GM12878 (cell line): Measurements from ENCODE around the gene EFTUD2. TPM values are rescaled to one million over a fixed set of nuclear protein-coding genes. Genes with fewer than 3 reads are reported as not detected.

Source experiments
- ATAC-seq: fragments of 200-7000 bp; cut with Tn5 transposase; 3 replicates; pipeline ENCODE4 v1.9.1; 2020; ENCODE audit warnings: mild to moderate bottlenecking, moderate library complexity
- BruUV-seq: library from RNA; stranded (reverse); fragments of 400-500 nt; replicated peaks from 2 replicates; lab custom pipeline; 2021; lab: Mats Ljungman, UMichigan
- CTCF ChIA-PET: fragments of 300-600 bp; sonication (Branson Sonifier 250); formaldehyde crosslinking; extraction: SDS; loops from one replicate; lab custom pipeline; 2021; ENCODE audit warnings: inconsistent platforms; lab: Yijun Ruan, JAX
- POLR2A ChIA-PET: fragments of 350-600 bp; formaldehyde crosslinking; extraction: SDS; loops from one replicate; lab custom pipeline; 2021; ENCODE audit warnings: inconsistent platforms; lab: Charles Lee
- RAD21 ChIA-PET: fragments of 300-600 bp; sonication (Branson Sonifier 250); formaldehyde crosslinking; loops from one replicate; lab custom pipeline; 2023; ENCODE audit warnings: antibody characterized with exemption; ENCODE audit not compliant: unreplicated experiment; lab: Charles Lee
- SMC1A ChIA-PET: fragments of 300-600 bp; sonication (Branson Sonifier 250); formaldehyde crosslinking; loops from one replicate; lab custom pipeline; 2023; ENCODE audit not compliant: unreplicated experiment, uncharacterized antibody; lab: Charles Lee
- DNase-seq: peaks from one replicate; pipeline ENCODE4 v3.0.0-alpha.2; 2011; ENCODE audit warnings: low read depth, low spot score
- FAIRE-seq: peaks from 3 replicates; lab custom pipeline; 2011; peaks lifted over from hg19 to GRCh38; lab: Jason Lieb, UNC
- H2AFZ ChIP-seq: 2 replicates; pipeline ENCODE4 v1.6.0; 2011; ENCODE audit warnings: low read depth, low read length, control low read depth; ENCODE audit not compliant: control insufficient read depth
- H3K27ac ChIP-seq: 2 replicates; pipeline ENCODE4 v1.5.1; 2011; ENCODE audit warnings: control low read depth; ENCODE audit not compliant: control insufficient read depth, insufficient read depth
- H3K27me3 ChIP-seq, 2 experiments: replicated peaks in 1 of 2; 2 replicates each; pipeline versions ENCODE4 v1.6.0 to v1.6.1; 2011; ENCODE audit warnings: low read length in 1 of 2; ENCODE audit not compliant: control insufficient read depth in 2 of 2, insufficient read depth in 2 of 2
- H3K36me3 ChIP-seq, 2 experiments: 2 replicates each; pipeline ENCODE4 v1.5.1; 2011; ENCODE audit warnings: low read length in 1 of 2; ENCODE audit not compliant: control insufficient read depth in 2 of 2, insufficient read depth in 2 of 2
- H3K4me1 ChIP-seq: 2 replicates; pipeline ENCODE4 v1.6.1; 2011; ENCODE audit warnings: mild to moderate bottlenecking, low read length, moderate library complexity, mixed read lengths; ENCODE audit not compliant: control insufficient read depth, insufficient read depth
- H3K4me2 ChIP-seq: 2 replicates; pipeline ENCODE4 v1.6.0; 2011; ENCODE audit warnings: control low read depth; ENCODE audit not compliant: control insufficient read depth, insufficient read depth
- H3K4me3 ChIP-seq: fragments of 200-600 bp; sonication (generic); 2 replicates; pipeline ENCODE4 v1.5.1; 2016
- H3K79me2 ChIP-seq: 2 replicates; pipeline ENCODE4 v1.6.0; 2011; ENCODE audit warnings: low read length; ENCODE audit not compliant: control insufficient read depth, insufficient read depth
- H3K9ac ChIP-seq: 2 replicates; pipeline ENCODE4 v1.8.0; 2011; ENCODE audit warnings: low read length, control low read depth, mixed read lengths; ENCODE audit not compliant: control insufficient read depth, insufficient read depth
- H3K9me3 ChIP-seq: replicated peaks from 3 replicates; pipeline ENCODE4 v1.5.1; 2011; ENCODE audit warnings: mild to moderate bottlenecking, low read length; ENCODE audit not compliant: control insufficient read depth, insufficient read depth
- H4K20me1 ChIP-seq: 2 replicates; pipeline ENCODE4 v1.6.0; 2011; ENCODE audit not compliant: control insufficient read depth, insufficient read depth
- BMI1 ChIP-seq: fragments of 450-650 bp; IDR thresholded peaks from 2 replicates; pipeline ENCODE4 v1.6.1; 2016; ENCODE audit warnings: mild to moderate bottlenecking, moderate library complexity, borderline replicate concordance
- BRCA1 ChIP-seq: IDR thresholded peaks from 2 replicates; pipeline ENCODE4 v1.6.1; 2011; ENCODE audit warnings: low read depth, low read length, improper control_type of control experiment
- CREB1 ChIP-seq: IDR thresholded peaks from 2 replicates; pipeline ENCODE4 v1.6.1; 2012; ENCODE audit warnings: low read depth, mild to moderate bottlenecking, inconsistent platforms
- CTCF ChIP-seq, 3 experiments: IDR thresholded peaks in 2 of 3; conservative IDR thresholded peaks in 1 of 3; 2 replicates each; pipeline ENCODE4 v1.5.1; 2011; ENCODE audit warnings: low read depth in 3 of 3, low read length in 3 of 3, mild to moderate bottlenecking in 3 of 3, control low read depth in 2 of 3, moderate library complexity in 2 of 3, inconsistent platforms in 1 of 3, mixed read lengths in 1 of 3; ENCODE audit not compliant: control insufficient read depth in 2 of 3, insufficient read depth in 1 of 3; ENCODE audit errors: extremely low read depth in 1 of 3
- ESRRA ChIP-seq: IDR thresholded peaks from 2 replicates; pipeline ENCODE4 v1.6.1; 2012; ENCODE audit warnings: mild to moderate bottlenecking, low read length, improper control_type of control experiment
- ETV6 ChIP-seq, 2 experiments: fragments of 450-650 bp in 1 of 2; IDR thresholded peaks in 1 of 2; conservative IDR thresholded peaks in 1 of 2; 2 replicates each; pipeline ENCODE4 v1.6.1; 2014; ENCODE audit warnings: antibody characterized with exemption in 1 of 2, borderline replicate concordance in 1 of 2, low read depth in 1 of 2, mild to moderate bottlenecking in 1 of 2, moderate library complexity in 1 of 2
- FOS ChIP-seq: IDR thresholded peaks from 3 replicates; pipeline ENCODE4 v1.6.1; 2011; ENCODE audit warnings: borderline replicate concordance; ENCODE audit not compliant: insufficient read length; ENCODE audit errors: extremely low read depth
- FOXM1 ChIP-seq: IDR thresholded peaks from 2 replicates; pipeline ENCODE4 v1.6.1; 2012; ENCODE audit warnings: low read depth, mild to moderate bottlenecking, inconsistent platforms, low read length, moderate library complexity
- HDAC6 ChIP-seq: fragments of 200-600 bp; sonication (generic); IDR thresholded peaks from one replicate; pipeline ENCODE4 v1.8.0; 2017; ENCODE audit warnings: antibody characterized with exemption; ENCODE audit not compliant: unreplicated experiment
- KLF5 ChIP-seq: fragments of 450-650 bp; IDR thresholded peaks from 2 replicates; pipeline ENCODE4 v1.6.1; 2014; ENCODE audit warnings: mild to moderate bottlenecking; ENCODE audit not compliant: partially characterized antibody
- PRDM15 ChIP-seq: fragments of 450-650 bp; formaldehyde crosslinking; IDR thresholded peaks from 2 replicates; pipeline ENCODE4 v1.4.0; 2020; ENCODE audit warnings: mild to moderate bottlenecking, moderate library complexity
- RFX5 ChIP-seq: IDR thresholded peaks from 2 replicates; pipeline ENCODE4 v1.6.1; 2011; ENCODE audit warnings: low read depth, low read length, improper control_type of control experiment
- SMARCA5 ChIP-seq: fragments of 450-650 bp; IDR thresholded peaks from 2 replicates; pipeline ENCODE4 v1.6.1; 2017; ENCODE audit warnings: mild to moderate bottlenecking
- SUZ12 ChIP-seq: fragments of 200-600 bp; sonication (generic); IDR thresholded peaks from one replicate; pipeline ENCODE4 v1.6.1; 2018; ENCODE audit warnings: antibody characterized with exemption, mild to moderate bottlenecking; ENCODE audit not compliant: unreplicated experiment
- YBX1 ChIP-seq: fragments of 450-650 bp; IDR thresholded peaks from 2 replicates; pipeline ENCODE4 v1.6.1; 2016; ENCODE audit warnings: antibody characterized with exemption
- ZNF384 ChIP-seq: IDR thresholded peaks from 2 replicates; pipeline ENCODE4 v1.6.1; 2012; ENCODE audit warnings: low read depth, mild to moderate bottlenecking, low read length, improper control_type of control experiment, borderline replicate concordance
- WGBS: methylation state at CpG from one replicate; pipeline ENCODE4 v1.1.6; 2016; ENCODE audit warnings: low lambda C conversion rate; ENCODE audit not compliant: insufficient replicate concordance, insufficient coverage; ENCODE audit errors: missing lambda C conversion rate; 5-methylcytosine and 5-hydroxymethylcytosine counted together
- in situ Hi-C: fragments of 300-500 bp; cut with MboI; formaldehyde crosslinking; loops from 9 replicates; pipeline ENCODE4 v1.14.3; 2018; ENCODE audit warnings: mixed read lengths
- intact Hi-C: fragments of 100-400 bp; cut with micrococcal nuclease; formaldehyde crosslinking; loops from one replicate; pipeline ENCODE4 v1.14.2; 2022; ENCODE audit not compliant: unreplicated experiment
- polyA plus RNA-seq, 11 experiments: library from polyadenylated mRNA; depleted of rRNA in 4 of 11; unstranded in 6 of 11; stranded (reverse) in 5 of 11; fragments of >200 nt; fragmentation: Nextera tagmentation in 4 of 11; fragmentation: Illumina TruSeq in 1 of 11; extraction: Ambion mirVana in 4 of 11; extraction: Trizol in 1 of 11; gene quantifications; 1 replicate in 1 of 11; 2 replicates in 10 of 11; pipeline versions ENCODE4 v1.2.1 to v1.2.3, GENCODE V29; 2011 to 2016; ENCODE audit warnings: inconsistent platforms in 2 of 11, missing spikeins in 2 of 11, low read depth in 1 of 11
- total RNA-seq, 4 experiments: library from RNA; depleted of rRNA in 3 of 4; stranded (reverse); fragments of >200 nt in 3 of 4; fragmentation: Illumina TruSeq in 1 of 4; extraction: Trizol in 1 of 4; gene quantifications; 2 replicates each; pipeline versions ENCODE4 v1.2.1 to v1.2.3, GENCODE V29; 2013 to 2021

The EFTUD2 gene
- total and polyA plus RNA-seq, 10 of the 15 experiments (the other 5 are each of a cell fraction or from before 2014, with no cell fraction given), result 33.0 to 198 (median 126) TPM

GRCh38 chr17:44831371-44831770 is 67.9 kb downstream of the EFTUD2 start:
- H3K27ac ChIP-seq, result no peak overlapping the region
- no peak for FAIRE-seq
- TF ChIP-seq RFX5 (no peak), BRCA1 (no peak), CTCF (IDR thresholded peaks at IDR 0.05 in 2 of 3, conservative IDR thresholded peaks at IDR 0.05 in 1 of 3; ENCODE audit: control insufficient read depth in 2 of 3, extremely low read depth in 1 of 3, insufficient read depth in 1 of 3, low read depth in 3 of 3, low read length in 3 of 3) (no peak), FOXM1 (no peak), KLF5 (no peak), FOS (no peak), HDAC6 (no peak), SUZ12 (no peak), SMARCA5 (no peak), BMI1 (no peak), ETV6 (conservative IDR thresholded peaks at IDR 0.05 in 1 of 2, IDR thresholded peaks at IDR 0.05 in 1 of 2; ENCODE audit: borderline replicate concordance in 1 of 2, low read depth in 1 of 2) (no peak), YBX1 (no peak), PRDM15 (CRISPR knock-in tag) (no peak), ESRRA (no peak), CREB1 (no peak), ZNF384 (no peak)
- no peak for ATAC-seq
- DNase-seq, result no peak
- no peak overlapping the region for H3K4me2 ChIP-seq
- H2AFZ ChIP-seq, result no peak overlapping the region
- CTCF ChIA-PET, result interaction anchor here (0.6 to 1.9 kb wide), 8 partner anchors 28 to 300 kb away, joined by 3 to 8 read pairs (median 3); no protein-coding TSS in a partner anchor
- POLR2A ChIA-PET, result no interaction called here
- H4K20me1 ChIP-seq, result no peaks in the 10 kb centered on the region
- no peak overlapping the region for H3K4me3 ChIP-seq
- RAD21 ChIA-PET, result no interaction called here
- no TSS peak for BruUV-seq
- no peak overlapping the region for H3K9ac ChIP-seq
- 66% methylated on average over 12 of the region's 12 CpGs for WGBS
- H3K9me3 ChIP-seq, result no peaks in the 10 kb centered on the region
- no peaks in the 10 kb centered on the region for H3K36me3 ChIP-seq
- in situ Hi-C loops (no loop called here), intact Hi-C loops (no loop called here)
- peaks cover 0 to 7% of the 10 kb centered on the region in 2 experiments; a peak in 3 of 4 replicates for H3K27me3 ChIP-seq
- SMC1A ChIA-PET, result no interaction called here
- no peaks in the 10 kb centered on the region for H3K4me1 ChIP-seq
- no peaks in the 10 kb centered on the region for H3K79me2 ChIP-seq
